Measurements from ENCODE around the gene ANKS1B.

The ANKS1B gene

DNA sequence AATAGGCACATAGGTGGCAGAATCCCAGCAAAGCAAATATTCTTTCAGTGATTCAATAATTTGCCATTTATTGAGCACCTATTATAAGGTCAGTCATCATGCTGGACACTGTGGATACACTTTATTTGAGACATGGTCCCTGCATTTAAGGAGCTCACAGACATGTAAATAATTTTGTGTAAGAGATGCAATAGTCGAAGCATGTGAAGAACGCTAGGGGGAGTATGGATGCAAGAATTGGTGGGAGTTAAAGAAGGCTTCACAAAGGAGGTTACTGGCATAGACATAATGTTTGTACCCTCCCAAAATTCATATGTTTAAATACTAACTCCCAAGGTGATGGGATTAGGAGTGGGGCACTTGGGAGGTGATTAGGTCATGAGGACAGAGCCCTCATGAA lies 597.8 kb downstream of the ANKS1B start:
- TF ChIP-seq, protein P1, sequence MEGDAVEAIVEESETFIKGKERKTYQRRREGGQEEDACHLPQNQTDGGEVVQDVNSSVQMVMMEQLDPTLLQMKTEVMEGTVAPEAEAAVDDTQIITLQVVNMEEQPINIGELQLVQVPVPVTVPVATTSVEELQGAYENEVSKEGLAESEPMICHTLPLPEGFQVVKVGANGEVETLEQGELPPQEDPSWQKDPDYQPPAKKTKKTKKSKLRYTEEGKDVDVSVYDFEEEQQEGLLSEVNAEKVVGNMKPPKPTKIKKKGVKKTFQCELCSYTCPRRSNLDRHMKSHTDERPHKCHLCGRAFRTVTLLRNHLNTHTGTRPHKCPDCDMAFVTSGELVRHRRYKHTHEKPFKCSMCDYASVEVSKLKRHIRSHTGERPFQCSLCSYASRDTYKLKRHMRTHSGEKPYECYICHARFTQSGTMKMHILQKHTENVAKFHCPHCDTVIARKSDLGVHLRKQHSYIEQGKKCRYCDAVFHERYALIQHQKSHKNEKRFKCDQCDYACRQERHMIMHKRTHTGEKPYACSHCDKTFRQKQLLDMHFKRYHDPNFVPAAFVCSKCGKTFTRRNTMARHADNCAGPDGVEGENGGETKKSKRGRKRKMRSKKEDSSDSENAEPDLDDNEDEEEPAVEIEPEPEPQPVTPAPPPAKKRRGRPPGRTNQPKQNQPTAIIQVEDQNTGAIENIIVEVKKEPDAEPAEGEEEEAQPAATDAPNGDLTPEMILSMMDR (IDR thresholded peaks at IDR 0.05; ENCODE audit: control insufficient read depth, extremely low read depth, insufficient read depth), result peak; percentile 75
- DNase-seq (ENCODE audit: low read depth), result peak; percentile 30
- H3K4me3 ChIP-seq (ENCODE audit: low read depth, low read length), result no peak overlapping the region

DNA sequence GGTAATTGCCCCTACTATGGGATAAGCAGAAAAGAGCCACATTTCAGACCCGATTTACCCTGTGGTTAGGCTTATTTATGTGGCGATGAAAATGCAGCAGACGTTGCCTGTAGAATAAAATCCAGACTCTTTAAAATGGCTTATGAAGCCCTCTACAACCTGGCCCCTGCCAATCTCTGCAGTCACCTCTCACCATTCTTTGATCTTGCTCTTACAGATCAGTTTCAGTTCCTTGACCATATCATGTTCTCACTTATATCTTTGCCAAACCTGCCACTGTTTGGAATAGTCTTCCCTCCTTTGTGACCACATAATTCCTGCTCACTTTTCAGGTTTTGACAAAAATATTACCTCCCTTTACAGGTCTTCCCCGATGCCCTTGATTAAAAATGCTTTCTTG lies 601.5 kb downstream of the ANKS1B start:
- no peak for DNase-seq (ENCODE audit: low read depth)
- H3K4me3 ChIP-seq (ENCODE audit: low read depth, low read length), result no peak overlapping the region
- TF ChIP-seq, protein P1 (IDR thresholded peaks at IDR 0.05; ENCODE audit: control insufficient read depth, extremely low read depth, insufficient read depth), result no peak

DNA sequence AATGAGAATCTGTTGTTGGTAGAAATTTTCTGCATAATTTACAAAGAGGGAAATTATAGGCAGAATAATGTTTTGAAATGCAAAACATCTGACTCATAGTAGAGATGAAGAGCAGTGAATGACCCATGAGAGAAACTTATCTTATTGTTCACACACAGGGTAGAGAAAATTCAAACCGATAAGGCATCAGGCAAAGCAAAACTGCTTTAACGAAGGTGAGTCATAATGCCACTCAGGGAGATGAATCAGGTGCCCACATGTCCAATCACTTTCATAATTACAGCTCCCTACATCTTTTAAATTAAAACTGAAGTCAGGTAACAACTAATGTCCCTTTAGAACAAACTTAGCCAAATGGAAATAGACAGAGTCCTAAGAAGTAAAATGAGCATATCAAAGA lies 602.7 kb downstream of the ANKS1B start:
- no peak for DNase-seq (ENCODE audit: low read depth)
- TF ChIP-seq, protein P1 (IDR thresholded peaks at IDR 0.05; ENCODE audit: control insufficient read depth, extremely low read depth, insufficient read depth), result no peak
- H3K4me3 ChIP-seq (ENCODE audit: low read depth, low read length), result no peak overlapping the region

DNA sequence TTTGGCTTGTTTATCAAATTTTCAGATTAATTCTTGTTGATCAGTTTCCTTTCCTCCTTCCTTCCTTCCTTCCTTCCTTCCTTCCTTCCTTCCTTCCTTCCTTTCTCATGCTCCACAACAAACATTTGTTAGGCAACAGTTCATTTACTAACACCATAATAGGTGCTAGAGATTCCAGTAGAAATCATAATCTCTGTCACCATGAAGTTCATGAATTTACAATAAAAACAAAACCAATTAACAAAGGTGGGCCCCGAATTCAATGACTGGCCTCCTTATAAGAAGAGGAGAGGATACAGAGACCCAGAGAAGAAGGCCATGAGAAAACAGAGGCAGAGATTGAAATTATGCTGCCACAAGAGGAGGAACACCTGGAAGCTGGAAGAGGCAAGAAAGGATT lies 604.0 kb downstream of the ANKS1B start:
- no peak overlapping the region for H3K4me3 ChIP-seq (ENCODE audit: low read depth, low read length)
- no peak for DNase-seq (ENCODE audit: low read depth)
- TF ChIP-seq, protein P1 (IDR thresholded peaks at IDR 0.05; ENCODE audit: control insufficient read depth, extremely low read depth, insufficient read depth), result no peak

DNA sequence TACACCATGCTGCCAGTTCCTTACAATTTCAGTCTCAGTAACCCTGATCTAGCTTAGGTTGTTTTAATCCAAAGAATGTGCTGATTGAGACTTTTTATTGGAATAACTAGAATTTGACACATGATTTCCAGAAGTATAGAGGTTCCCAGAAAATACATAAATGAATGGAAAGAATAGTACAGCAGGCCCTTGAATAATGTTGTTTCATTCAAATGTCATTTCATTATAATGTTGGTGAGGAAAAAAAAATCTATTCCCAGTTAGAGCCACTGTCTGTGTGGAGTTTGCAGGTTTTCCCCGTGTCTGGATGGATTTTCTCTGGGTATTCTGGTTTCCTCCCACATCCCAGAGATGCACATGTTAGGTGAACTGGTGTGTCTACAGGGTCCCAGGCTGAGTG lies 610.7 kb downstream of the ANKS1B start:
- DNase-seq (ENCODE audit: low read depth), result no peak
- no peak overlapping the region for H3K4me3 ChIP-seq (ENCODE audit: low read depth, low read length)
- TF ChIP-seq, protein P1 (IDR thresholded peaks at IDR 0.05; ENCODE audit: control insufficient read depth, extremely low read depth, insufficient read depth), result no peak

DNA sequence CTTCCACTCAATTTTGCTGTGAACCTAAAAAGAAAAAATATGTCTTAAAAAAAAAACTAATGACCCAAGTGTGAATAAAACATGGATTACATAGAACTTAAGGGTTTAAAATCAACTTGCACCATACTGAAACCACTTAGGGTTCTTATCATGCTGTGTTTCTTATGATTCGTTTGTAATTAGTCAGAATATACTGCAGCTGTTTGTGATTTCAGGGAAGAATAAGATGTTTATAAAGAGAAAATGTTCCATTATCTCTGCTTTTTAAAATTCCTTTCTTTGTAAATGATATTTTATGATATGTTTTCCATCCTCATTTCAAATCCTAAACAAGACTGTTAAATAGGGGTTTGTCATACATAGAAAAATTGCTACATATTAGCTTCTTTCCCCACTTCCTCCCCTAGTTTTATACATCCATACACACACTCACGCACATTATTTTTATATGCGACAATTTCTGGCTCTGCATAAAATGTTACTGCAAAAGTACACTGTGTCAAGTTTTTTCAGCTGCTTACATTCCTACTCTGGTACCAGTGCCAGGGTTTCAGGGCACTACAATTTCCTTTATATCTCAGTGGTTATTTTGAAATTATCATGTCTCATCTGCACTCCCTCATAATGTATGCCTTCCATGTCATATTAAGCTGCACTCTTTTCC lies 612.3 kb downstream of the ANKS1B start:
- DNase-seq (ENCODE audit: low read depth), result no peak
- TF ChIP-seq, protein P1 (IDR thresholded peaks at IDR 0.05; ENCODE audit: control insufficient read depth, extremely low read depth, insufficient read depth), result no peak
- H3K4me3 ChIP-seq (ENCODE audit: low read depth, low read length), result no peak overlapping the region
